ACC112 (cell line): ENCODE measurements around the gene RALGAPA2.

ENCODE experiments used
- H2AFZ ChIP-seq: fragments of 200-600 bp; sonication (generic); one replicate; pipeline ENCODE4 v1.6.0; 2017; ENCODE audit warnings: antibody characterized with exemption, low read length; ENCODE audit not compliant: unreplicated experiment
- H3K27ac ChIP-seq: fragments of 200-600 bp; sonication (generic); 2 replicates; pipeline ENCODE4 v1.5.1; 2014; ENCODE audit warnings: low read depth, mild to moderate bottlenecking, antibody characterized with exemption, low read length, moderate library complexity
- H3K27me3 ChIP-seq: fragments of 200-600 bp; sonication (generic); 2 replicates; pipeline ENCODE4 v1.6.1; 2014; ENCODE audit warnings: mild to moderate bottlenecking, antibody characterized with exemption, low read length, moderate library complexity, mixed read lengths; ENCODE audit not compliant: insufficient read depth
- H3K36me3 ChIP-seq: fragments of 200-600 bp; sonication (generic); 2 replicates; pipeline ENCODE4 v1.6.1; 2016; ENCODE audit warnings: mild to moderate bottlenecking, antibody characterized with exemption, low read length, moderate library complexity, mixed read lengths; ENCODE audit not compliant: insufficient read depth
- H3K4me1 ChIP-seq: fragments of 200-600 bp; sonication (generic); one replicate; pipeline ENCODE4 v1.6.1; 2016; ENCODE audit warnings: low read length, mixed read lengths; ENCODE audit not compliant: insufficient read depth, unreplicated experiment, control insufficient read depth
- H3K4me3 ChIP-seq: fragments of 200-600 bp; sonication (generic); 2 replicates; pipeline ENCODE4 v1.5.1; 2014; ENCODE audit warnings: mild to moderate bottlenecking, low read depth, low read length
- H3K79me2 ChIP-seq: fragments of 200-600 bp; sonication (generic); one replicate; pipeline ENCODE4 v1.6.0; 2016; ENCODE audit warnings: low read length; ENCODE audit not compliant: control insufficient read depth, unreplicated experiment, insufficient read depth

Gene RALGAPA2

DNA sequence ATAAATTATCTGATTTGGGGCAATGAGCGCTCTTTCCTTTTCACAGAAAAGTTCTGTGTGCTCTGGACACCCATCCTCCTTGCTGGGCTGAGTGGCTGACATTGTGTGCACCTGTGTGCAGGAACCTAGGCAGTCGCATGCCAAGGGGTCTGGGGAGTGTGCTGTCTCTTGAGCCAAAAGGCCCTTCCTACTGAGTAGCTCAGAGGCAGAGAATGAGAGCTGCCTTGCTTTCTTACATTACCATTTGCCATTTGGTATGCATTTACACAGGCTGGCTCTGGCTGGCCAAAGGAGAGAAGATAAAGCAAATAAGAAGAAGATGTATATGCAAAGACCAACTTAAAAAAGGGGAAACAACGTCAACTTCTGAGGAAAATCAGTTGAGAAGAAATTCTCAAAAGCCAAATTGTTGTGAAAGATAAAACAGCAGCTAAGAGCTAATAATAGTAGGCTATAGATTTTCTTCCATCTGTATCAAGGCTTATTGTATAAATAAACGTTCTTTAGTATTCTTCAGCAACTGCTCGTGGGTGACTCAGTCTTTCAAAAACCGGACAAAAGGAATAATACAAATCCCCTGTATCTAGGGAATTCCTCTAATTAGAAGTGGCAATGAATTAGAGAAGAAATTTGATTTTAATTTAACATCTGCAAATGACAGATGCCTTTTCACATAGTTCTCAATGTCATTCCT lies 222.6 kb downstream of the RALGAPA2 start:
- no peak overlapping the region for H2AFZ ChIP-seq
- H3K79me2 ChIP-seq, result no peaks in the 10 kb centered on the region
- H3K27me3 ChIP-seq, result no peaks in the 10 kb centered on the region
- no peaks in the 10 kb centered on the region for H3K4me1 ChIP-seq
- no peak overlapping the region for H3K4me3 ChIP-seq
- no peak overlapping the region for H3K27ac ChIP-seq
- H3K36me3 ChIP-seq, result no peaks in the 10 kb centered on the region

DNA sequence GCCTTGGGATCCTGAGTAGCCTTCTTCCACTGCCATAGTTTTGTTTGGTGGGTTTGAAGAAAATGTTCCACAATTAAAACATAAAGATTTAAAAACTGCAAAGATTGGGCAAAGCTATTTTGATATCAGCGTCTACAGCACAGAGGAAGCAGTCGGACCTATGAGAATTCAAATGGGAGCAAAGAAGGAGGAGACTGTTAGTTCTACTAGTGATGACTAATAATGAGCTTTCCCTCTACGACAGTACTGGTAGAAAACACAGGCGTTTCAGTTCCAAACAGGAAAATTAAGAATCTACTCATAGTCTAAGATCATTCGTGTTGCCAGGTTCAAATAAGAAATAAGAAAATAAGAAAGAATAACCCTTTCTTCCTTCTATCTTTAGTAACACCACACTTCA lies 223.4 kb downstream of the RALGAPA2 start:
- H3K27me3 ChIP-seq, result no peaks in the 10 kb centered on the region
- no peak overlapping the region for H3K27ac ChIP-seq
- no peak overlapping the region for H2AFZ ChIP-seq
- H3K36me3 ChIP-seq, result no peaks in the 10 kb centered on the region
- H3K4me3 ChIP-seq, result no peak overlapping the region
- no peaks in the 10 kb centered on the region for H3K79me2 ChIP-seq
- no peaks in the 10 kb centered on the region for H3K4me1 ChIP-seq

DNA sequence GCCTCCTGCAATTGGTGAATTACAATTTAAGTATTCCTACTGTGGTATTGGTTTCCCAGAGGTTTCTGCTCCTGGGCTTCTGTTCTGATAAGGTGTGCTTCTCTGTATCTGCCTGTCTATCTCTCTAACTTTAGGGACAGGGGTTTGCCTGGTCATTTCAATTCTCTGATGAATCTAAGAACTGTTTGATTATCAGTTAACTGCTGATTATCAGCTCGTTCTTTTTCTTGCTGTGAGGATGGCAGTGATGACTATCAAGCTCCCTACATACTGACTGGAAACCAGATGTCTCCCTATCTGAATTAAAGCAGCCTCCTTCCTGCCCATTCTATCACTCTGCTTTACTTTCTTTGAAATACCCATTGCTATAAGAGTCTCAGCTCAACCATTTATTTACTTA lies 224.1 kb downstream of the RALGAPA2 start:
- Histone ChIP-seq H2AFZ (no peak overlapping the region), H3K27me3 (no peaks in the 10 kb centered on the region), H3K79me2 (no peaks in the 10 kb centered on the region), H3K27ac (no peak overlapping the region), H3K4me3 (no peak overlapping the region), H3K4me1 (no peaks in the 10 kb centered on the region), H3K36me3 (no peaks in the 10 kb centered on the region)

DNA sequence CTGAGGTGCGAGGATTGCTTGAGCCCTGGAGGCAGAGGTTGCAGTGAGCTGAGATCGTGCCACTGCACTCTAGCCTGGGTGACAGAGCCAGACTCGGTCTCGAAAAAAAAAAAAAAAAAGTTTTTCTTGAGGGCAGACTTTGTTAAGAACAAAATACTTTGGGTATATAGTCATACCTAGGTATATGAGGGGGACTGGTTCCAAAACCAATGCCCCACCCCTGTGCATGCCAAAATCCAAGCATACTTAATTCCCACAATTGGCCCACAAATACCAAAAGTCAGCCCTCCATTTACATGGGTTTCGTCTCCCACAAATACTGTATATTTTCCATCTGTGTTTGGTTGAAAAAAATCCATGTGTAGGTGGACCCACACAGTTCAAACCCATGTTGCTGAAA lies 224.6 kb downstream of the RALGAPA2 start:
- Histone ChIP-seq H3K4me3 (no peak overlapping the region), H2AFZ (no peak overlapping the region), H3K27me3 (no peaks in the 10 kb centered on the region), H3K79me2 (no peaks in the 10 kb centered on the region), H3K36me3 (no peaks in the 10 kb centered on the region), H3K4me1 (no peaks in the 10 kb centered on the region), H3K27ac (no peak overlapping the region)

DNA sequence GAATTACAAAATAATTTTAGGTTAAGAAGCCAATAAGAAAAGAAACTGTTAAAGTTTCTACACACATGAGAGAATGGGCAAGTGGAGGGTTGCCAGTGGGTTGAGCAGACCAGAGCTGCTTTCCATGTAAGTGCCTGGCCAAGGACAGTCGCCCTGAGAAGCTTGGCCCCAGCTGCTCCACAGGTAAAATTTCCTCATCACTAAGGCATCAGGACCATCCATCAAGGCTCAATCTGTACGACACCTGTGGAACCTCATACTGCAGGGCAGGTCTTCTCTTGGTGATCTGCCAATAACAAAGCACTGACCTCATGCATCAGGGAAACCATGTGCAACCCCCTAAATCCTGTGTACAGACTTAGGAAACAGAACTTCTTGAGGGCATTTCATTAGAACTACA lies 229.1 kb downstream of the RALGAPA2 start:
- Histone ChIP-seq H3K27me3 (no peaks in the 10 kb centered on the region), H3K27ac (no peak overlapping the region), H3K4me1 (peaks cover 9% of the 10 kb centered on the region), H3K79me2 (no peaks in the 10 kb centered on the region), H3K36me3 (no peaks in the 10 kb centered on the region), H2AFZ (no peak overlapping the region), H3K4me3 (no peak overlapping the region)

GRCh38 chr20:20482453-20482852 lies 230.0 kb downstream of the RALGAPA2 start:
- Histone ChIP-seq H3K27me3 (no peaks in the 10 kb centered on the region), H3K27ac (no peak overlapping the region), H3K79me2 (no peaks in the 10 kb centered on the region), H3K4me3 (no peak overlapping the region), H2AFZ (no peak overlapping the region), H3K4me1 (peaks cover 9% of the 10 kb centered on the region), H3K36me3 (no peaks in the 10 kb centered on the region)

DNA sequence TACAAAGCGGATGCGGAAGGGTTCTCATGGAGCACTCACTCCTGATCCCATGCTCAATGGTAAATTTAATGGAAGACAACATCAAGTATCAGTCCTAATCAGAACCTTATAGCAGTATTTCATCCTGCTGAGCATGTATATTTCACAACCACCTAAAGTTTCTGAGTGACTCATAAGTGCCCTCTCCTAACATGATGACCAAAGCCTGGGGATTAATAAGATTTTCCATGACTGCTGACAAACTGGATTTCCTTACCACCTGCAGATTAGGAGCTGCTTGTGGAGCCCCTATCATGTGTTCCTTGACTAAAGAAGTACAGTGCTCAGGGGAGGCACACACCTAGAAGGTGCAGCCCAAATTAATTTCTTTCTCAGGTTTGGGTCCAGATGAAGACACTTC lies 231.8 kb downstream of the RALGAPA2 start:
- Histone ChIP-seq H3K79me2 (no peaks in the 10 kb centered on the region), H3K36me3 (no peaks in the 10 kb centered on the region), H3K27me3 (no peaks in the 10 kb centered on the region), H3K4me1 (peaks cover 9% of the 10 kb centered on the region), H3K27ac (no peak overlapping the region), H3K4me3 (no peak overlapping the region), H2AFZ (no peak overlapping the region)

GRCh38 chr20:20480126-20480525 lies 232.3 kb downstream of the RALGAPA2 start:
- H3K79me2 ChIP-seq, result no peaks in the 10 kb centered on the region
- no peak overlapping the region for H2AFZ ChIP-seq
- H3K4me1 ChIP-seq, result peaks cover 9% of the 10 kb centered on the region
- no peaks in the 10 kb centered on the region for H3K36me3 ChIP-seq
- no peak overlapping the region for H3K4me3 ChIP-seq
- H3K27me3 ChIP-seq, result no peaks in the 10 kb centered on the region
- no peak overlapping the region for H3K27ac ChIP-seq

DNA sequence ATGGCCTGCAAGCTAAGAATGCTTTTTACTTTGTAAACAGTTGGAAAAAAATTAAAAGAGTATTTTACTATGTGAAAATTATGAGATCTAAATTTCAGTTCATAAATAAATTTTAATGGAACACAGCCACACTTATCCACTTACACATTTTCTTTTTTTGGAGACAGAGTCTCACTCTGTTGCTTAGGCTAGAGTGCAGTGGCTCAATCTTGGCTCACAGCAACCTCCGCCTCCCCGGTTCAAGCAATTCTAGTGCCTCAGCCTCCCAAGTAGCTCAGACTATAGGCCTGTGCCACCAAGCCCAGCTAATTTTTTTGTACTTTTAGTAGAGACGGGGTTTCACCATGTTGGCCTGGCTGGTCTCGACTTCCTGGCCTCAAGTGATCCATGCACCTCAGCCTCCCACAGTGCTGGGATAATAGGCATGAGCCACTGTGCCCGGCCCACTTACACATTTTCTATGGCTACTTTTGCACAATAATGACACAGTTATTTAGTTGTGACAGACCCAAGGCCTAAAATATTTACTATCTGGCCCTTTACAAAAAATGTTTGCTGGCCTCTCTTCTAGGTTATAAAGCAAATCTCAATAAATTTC lies 234.9 kb downstream of the RALGAPA2 start:
- Histone ChIP-seq H3K27me3 (no peaks in the 10 kb centered on the region), H2AFZ (no peak overlapping the region), H3K4me3 (no peak overlapping the region), H3K4me1 (peaks cover 9% of the 10 kb centered on the region), H3K27ac (no peak overlapping the region), H3K36me3 (no peaks in the 10 kb centered on the region), H3K79me2 (no peaks in the 10 kb centered on the region)

DNA sequence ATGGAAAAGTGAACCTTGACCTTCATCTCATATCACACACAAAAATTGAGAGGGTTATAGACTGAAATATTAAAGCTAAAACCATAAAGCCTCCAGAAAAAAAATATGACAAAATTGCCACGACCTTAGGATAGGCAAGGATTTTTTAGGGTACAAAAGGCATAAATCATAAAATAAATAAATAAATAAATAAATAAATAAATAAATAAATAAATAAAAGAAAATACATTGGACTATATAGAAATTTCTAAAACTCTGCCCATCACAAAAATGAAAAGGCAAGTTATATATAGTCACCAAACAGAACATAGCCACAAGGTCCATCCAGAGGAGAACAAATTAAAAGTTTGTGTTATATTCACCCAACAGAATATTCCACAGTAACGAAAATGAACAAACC lies 235.9 kb downstream of the RALGAPA2 start:
- Histone ChIP-seq H3K27me3 (no peaks in the 10 kb centered on the region), H3K27ac (no peak overlapping the region)

GRCh38 chr20:20473657-20474056 lies 238.8 kb downstream of the RALGAPA2 start:
- Histone ChIP-seq H3K27ac (no peak overlapping the region), H2AFZ (no peak overlapping the region), H3K4me3 (no peak overlapping the region), H3K36me3 (no peaks in the 10 kb centered on the region), H3K79me2 (no peaks in the 10 kb centered on the region), H3K4me1 (no peaks in the 10 kb centered on the region), H3K27me3 (no peaks in the 10 kb centered on the region)

More for the DNA sequence above, 235.9 kb downstream of the RALGAPA2 start:
- no peaks in the 10 kb centered on the region for H3K36me3 ChIP-seq
- H3K4me1 ChIP-seq, result peaks cover 9% of the 10 kb centered on the region
- no peak overlapping the region for H2AFZ ChIP-seq
- H3K4me3 ChIP-seq, result no peak overlapping the region
- no peaks in the 10 kb centered on the region for H3K79me2 ChIP-seq
